ENCODE measurements around the gene PPP2R2B.

DNA sequence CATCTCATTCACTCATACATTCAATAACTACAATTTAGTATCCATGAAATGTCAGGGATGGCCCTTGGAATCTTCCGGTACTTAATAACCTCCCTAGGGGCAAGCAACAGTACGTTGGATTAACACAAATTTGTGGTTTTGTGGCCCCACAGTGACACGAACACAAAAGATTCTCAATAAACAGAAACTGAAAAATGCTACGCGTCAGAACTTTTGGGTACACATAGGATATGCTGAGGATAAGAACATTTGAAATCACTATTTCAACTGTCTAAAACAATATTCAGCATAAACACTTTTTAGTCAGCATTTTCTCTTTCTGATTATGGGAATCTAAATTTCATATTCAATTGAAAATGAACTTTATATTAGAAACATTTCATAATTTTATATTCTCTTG, 255.5 kb downstream of the PPP2R2B start:
- no peak for TF ChIP-seq POLR2A (IDR thresholded peaks at IDR 0.05; ENCODE audit: low read depth, low read length)
- TF ChIP-seq CHD1 (IDR thresholded peaks at IDR 0.05; ENCODE audit: low read depth, low read length), result no peak
- TF ChIP-seq, protein P1, sequence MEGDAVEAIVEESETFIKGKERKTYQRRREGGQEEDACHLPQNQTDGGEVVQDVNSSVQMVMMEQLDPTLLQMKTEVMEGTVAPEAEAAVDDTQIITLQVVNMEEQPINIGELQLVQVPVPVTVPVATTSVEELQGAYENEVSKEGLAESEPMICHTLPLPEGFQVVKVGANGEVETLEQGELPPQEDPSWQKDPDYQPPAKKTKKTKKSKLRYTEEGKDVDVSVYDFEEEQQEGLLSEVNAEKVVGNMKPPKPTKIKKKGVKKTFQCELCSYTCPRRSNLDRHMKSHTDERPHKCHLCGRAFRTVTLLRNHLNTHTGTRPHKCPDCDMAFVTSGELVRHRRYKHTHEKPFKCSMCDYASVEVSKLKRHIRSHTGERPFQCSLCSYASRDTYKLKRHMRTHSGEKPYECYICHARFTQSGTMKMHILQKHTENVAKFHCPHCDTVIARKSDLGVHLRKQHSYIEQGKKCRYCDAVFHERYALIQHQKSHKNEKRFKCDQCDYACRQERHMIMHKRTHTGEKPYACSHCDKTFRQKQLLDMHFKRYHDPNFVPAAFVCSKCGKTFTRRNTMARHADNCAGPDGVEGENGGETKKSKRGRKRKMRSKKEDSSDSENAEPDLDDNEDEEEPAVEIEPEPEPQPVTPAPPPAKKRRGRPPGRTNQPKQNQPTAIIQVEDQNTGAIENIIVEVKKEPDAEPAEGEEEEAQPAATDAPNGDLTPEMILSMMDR (conservative IDR thresholded peaks at IDR 0.05; ENCODE audit: low read depth, low read length), result no peak
- TF ChIP-seq RAD21 (IDR thresholded peaks at IDR 0.05; ENCODE audit: low read length), result no peak
- TF ChIP-seq SMC3 (IDR thresholded peaks at IDR 0.05; ENCODE audit: low read depth, low read length), result no peak
- no peak for TF ChIP-seq RFX5 (IDR thresholded peaks at IDR 0.05; ENCODE audit: low read depth, low read length)
- no peak for TF ChIP-seq MAZ (IDR thresholded peaks at IDR 0.05; ENCODE audit: borderline replicate concordance, low read depth, low read length)
- no peak for TF ChIP-seq MAFK (IDR thresholded peaks at IDR 0.05; ENCODE audit: low read depth, low read length)
- no peak for TF ChIP-seq USF2 (IDR thresholded peaks at IDR 0.05; ENCODE audit: low read depth, low read length)
- TF ChIP-seq BHLHE40 (IDR thresholded peaks at IDR 0.05; ENCODE audit: low read depth, low read length), result no peak
- no peak for TF ChIP-seq CEBPB (IDR thresholded peaks at IDR 0.05; ENCODE audit: low read depth, low read length)
- no peak for TF ChIP-seq MXI1 (IDR thresholded peaks at IDR 0.05; ENCODE audit: borderline replicate concordance, low read depth, low read length)
- TF ChIP-seq FOS (IDR thresholded peaks at IDR 0.05; ENCODE audit: low read depth, low read length), result no peak
- TF ChIP-seq ELK1 (IDR thresholded peaks at IDR 0.05; ENCODE audit: borderline replicate concordance, low read depth, low read length), result no peak
